Kidney capillary endothelial cell (primary cell): ENCODE measurements around the gene SPINK7.
"Not testable (repeated sequence)": the region's sequence is repeated elsewhere in the genome, so short reads cannot be mapped to it uniquely, and the experiment has no call there.

Source experiments
- DNase-seq: peaks from one replicate; pipeline ENCODE4 v3.0.0-alpha.2; 2018; ENCODE audit warnings: low spot score

SPINK7 gene

GRCh38 chr5:148312153-148312552 lies at the start of gene SPINK7:
SPINK7 (plus strand) TSS chr5:148312423; CDS start chr5:148312484, 61 bp downstream.
- DNase-seq: no peak

GRCh38 chr5:148267962-148268361 lies 44.3 kb upstream of the SPINK7 start:
- DNase-seq: no peak

GRCh38 chr5:148268566-148268965 lies 43.7 kb upstream of the SPINK7 start, which contains the start of gene SPINK13:
SPINK13 (plus strand) TSS chr5:148268794; CDS start chr5:148270073, 1,279 bp downstream.
- DNase-seq: peak; percentile 3

- not testable (repeated sequence) for DNase-seq
These were observed 37.1 kb upstream of the SPINK7 start for GRCh38 chr5:148275129-148275528.

GRCh38 chr5:148280893-148281292 lies 31.3 kb upstream of the SPINK7 start:
- not testable (repeated sequence) for DNase-seq

GRCh38 chr5:148281336-148281735 lies 30.9 kb upstream of the SPINK7 start:
- DNase-seq: not testable (repeated sequence)

- DNase-seq: peak; percentile 7
These were observed 21.7 kb upstream of the SPINK7 start for GRCh38 chr5:148290271-148291195.

- no peak for DNase-seq
These were observed 14.5 kb upstream of the SPINK7 start for GRCh38 chr5:148297731-148298130.

- no peak for DNase-seq
These were observed 5.8 kb upstream of the SPINK7 start for GRCh38 chr5:148306446-148306845.

- no peak for DNase-seq
These were observed 3.2 kb upstream of the SPINK7 start for GRCh38 chr5:148309019-148309418.

GRCh38 chr5:148309746-148310145 lies 2.5 kb upstream of the SPINK7 start:
- DNase-seq: no peak

- DNase-seq: no peak
These were observed 739 bp upstream of the SPINK7 start for GRCh38 chr5:148311484-148311883.

GRCh38 chr5:148314187-148314586 lies 2.0 kb downstream of the SPINK7 start:
- DNase-seq: no peak

GRCh38 chr5:148314731-148315130 lies 2.5 kb downstream of the SPINK7 start:
- DNase-seq: no peak

- not testable (repeated sequence) for DNase-seq
These were observed 8.1 kb downstream of the SPINK7 start for GRCh38 chr5:148320011-148320963.

GRCh38 chr5:148333262-148333849 lies 21.1 kb downstream of the SPINK7 start:
- no peak for DNase-seq

- DNase-seq: no peak
These were observed 23.0 kb downstream of the SPINK7 start, which contains the start of gene SPINK9 for GRCh38 chr5:148335259-148335658. SPINK9 (plus strand) TSS chr5:148335559; CDS start chr5:148335614, 55 bp downstream.

- no peak for DNase-seq
These were observed 24.6 kb downstream of the SPINK7 start for GRCh38 chr5:148336704-148337435.

- no peak for DNase-seq
These were observed 30.3 kb downstream of the SPINK7 start for GRCh38 chr5:148342371-148343045.

GRCh38 chr5:148343046-148343407 lies 30.8 kb downstream of the SPINK7 start:
- DNase-seq: no peak
